PC-9 (cell line): ENCODE results near the gene MT1E. TPM values are rescaled to one million over a fixed set of nuclear protein-coding genes. Genes with fewer than 3 reads are reported as not detected.

ENCODE experiments used
- BruUV-seq: library from RNA; stranded (reverse); fragments of 400-500 nt; replicated peaks from 2 replicates; lab custom pipeline; 2021; lab: Mats Ljungman, UMichigan
- CTCF ChIA-PET: fragments of 300-600 bp; sonication (Branson Sonifier 250); formaldehyde crosslinking; loops from one replicate; lab custom pipeline; 2022; ENCODE audit warnings: antibody characterized with exemption; lab: Charles Lee
- POLR2A ChIA-PET: fragments of 300-600 bp; sonication (Branson Sonifier 250); formaldehyde crosslinking; loops from one replicate; lab custom pipeline; 2022; ENCODE audit warnings: antibody characterized with exemption; ENCODE audit not compliant: unreplicated experiment; lab: Charles Lee
- DNase-seq, 2 experiments: peaks; one replicate each; pipeline versions ENCODE4 v3.0.0 to v3.0.0-alpha.2; 2015 to 2022; ENCODE audit warnings: mixed read lengths in 1 of 2
- H2AFZ ChIP-seq: fragments of 200-600 bp; sonication (generic); 2 replicates; pipeline ENCODE4 v1.8.1; 2017; ENCODE audit warnings: antibody characterized with exemption
- H3F3A ChIP-seq: fragments of 200-600 bp; sonication (generic); 2 replicates; pipeline ENCODE4 v1.8.1; 2017; ENCODE audit warnings: antibody characterized with exemption, mild to moderate bottlenecking, low read depth; ENCODE audit not compliant: insufficient read depth
- H3K27ac ChIP-seq: fragments of 200-600 bp; sonication (generic); 2 replicates; pipeline ENCODE4 v1.6.1; 2016; ENCODE audit warnings: mixed run types
- H3K27me3 ChIP-seq: fragments of 200-600 bp; sonication (generic); 2 replicates; pipeline ENCODE4 v1.6.1; 2016; ENCODE audit warnings: low read depth, mixed run types; ENCODE audit not compliant: insufficient read depth
- H3K36me3 ChIP-seq: fragments of 200-600 bp; sonication (generic); 2 replicates; pipeline ENCODE4 v1.6.1; 2016; ENCODE audit warnings: low read depth, mixed run types
- H3K4me1 ChIP-seq: fragments of 200-600 bp; sonication (generic); replicated peaks from 2 replicates; pipeline ENCODE4 v1.6.1; 2016; ENCODE audit warnings: mixed run types; ENCODE audit not compliant: insufficient read depth
- H3K4me2 ChIP-seq: fragments of 200-600 bp; sonication (generic); 2 replicates; pipeline ENCODE4 v1.6.1; 2017; ENCODE audit warnings: mixed run types
- H3K4me3 ChIP-seq: fragments of 200-600 bp; sonication (generic); 2 replicates; pipeline ENCODE4 v1.6.1; 2016; ENCODE audit warnings: mixed run types
- H3K79me2 ChIP-seq: fragments of 200-600 bp; sonication (generic); 2 replicates; pipeline ENCODE4 v1.6.1; 2017; ENCODE audit warnings: low read depth, mixed run types
- H3K9me2 ChIP-seq: fragments of 200-600 bp; sonication (generic); 2 replicates; pipeline ENCODE4 v1.8.1; 2017; ENCODE audit warnings: mild to moderate bottlenecking; ENCODE audit not compliant: insufficient read depth
- H3K9me3 ChIP-seq: fragments of 200-600 bp; sonication (generic); 2 replicates; pipeline ENCODE4 v1.8.1; 2016; ENCODE audit warnings: low read depth; ENCODE audit not compliant: insufficient read depth
- H4K20me1 ChIP-seq: fragments of 200-600 bp; sonication (generic); 2 replicates; pipeline ENCODE4 v1.8.1; 2017; ENCODE audit not compliant: insufficient read depth
- EZH2 ChIP-seq: fragments of 200-600 bp; sonication (generic); IDR thresholded peaks from 2 replicates; pipeline ENCODE4 v1.8.0; 2017; ENCODE audit warnings: antibody characterized with exemption, low read depth
- intact Hi-C: fragments of 100-400 bp; cut with micrococcal nuclease; formaldehyde crosslinking; loops from one replicate; pipeline ENCODE4 v1.10.0; 2022; ENCODE audit not compliant: unreplicated experiment
- total RNA-seq: library from RNA; stranded (reverse); gene quantifications from 2 replicates; pipeline ENCODE4 v1.2.3, GENCODE V29; 2021
- TF ChIP-seq, protein P1 (sequence below): fragments of 200-600 bp; sonication (generic); conservative IDR thresholded peaks from 2 replicates; pipeline ENCODE4 v1.6.1; 2017; ENCODE audit warnings: mixed run types, antibody characterized with exemption, mild to moderate bottlenecking, moderate library complexity

MT1E gene
- total RNA-seq, 1 experiment from 2014 or later = 22.0 TPM

- H3K27ac ChIP-seq = no peak overlapping the region
- H3F3A ChIP-seq = peaks cover 36% of the 10 kb centered on the region; the same call in 1 of the 2 replicates
- peaks cover 30% of the 10 kb centered on the region for H3K4me1 ChIP-seq
- intact Hi-C loops = no loop called here
- CTCF ChIA-PET = no interaction called here
- no peak for DNase-seq
- no peaks in the 10 kb centered on the region for H3K79me2 ChIP-seq
- 0 out of 2 replicates have a peak, but pooled peaks cover 3% of the 10 kb centered on the region for H3K27me3 ChIP-seq
- no peaks in the 10 kb centered on the region for H3K9me2 ChIP-seq
- no peak overlapping the region for H2AFZ ChIP-seq
- POLR2A ChIA-PET = no interaction called here
- BruUV-seq = no TSS peak
- peaks cover 5% of the 10 kb centered on the region; the same call in 1 of the 2 replicates for H4K20me1 ChIP-seq
- H3K36me3 ChIP-seq = no peaks in the 10 kb centered on the region
- H3K4me2 ChIP-seq = no peak overlapping the region
- TF ChIP-seq, protein P1, sequence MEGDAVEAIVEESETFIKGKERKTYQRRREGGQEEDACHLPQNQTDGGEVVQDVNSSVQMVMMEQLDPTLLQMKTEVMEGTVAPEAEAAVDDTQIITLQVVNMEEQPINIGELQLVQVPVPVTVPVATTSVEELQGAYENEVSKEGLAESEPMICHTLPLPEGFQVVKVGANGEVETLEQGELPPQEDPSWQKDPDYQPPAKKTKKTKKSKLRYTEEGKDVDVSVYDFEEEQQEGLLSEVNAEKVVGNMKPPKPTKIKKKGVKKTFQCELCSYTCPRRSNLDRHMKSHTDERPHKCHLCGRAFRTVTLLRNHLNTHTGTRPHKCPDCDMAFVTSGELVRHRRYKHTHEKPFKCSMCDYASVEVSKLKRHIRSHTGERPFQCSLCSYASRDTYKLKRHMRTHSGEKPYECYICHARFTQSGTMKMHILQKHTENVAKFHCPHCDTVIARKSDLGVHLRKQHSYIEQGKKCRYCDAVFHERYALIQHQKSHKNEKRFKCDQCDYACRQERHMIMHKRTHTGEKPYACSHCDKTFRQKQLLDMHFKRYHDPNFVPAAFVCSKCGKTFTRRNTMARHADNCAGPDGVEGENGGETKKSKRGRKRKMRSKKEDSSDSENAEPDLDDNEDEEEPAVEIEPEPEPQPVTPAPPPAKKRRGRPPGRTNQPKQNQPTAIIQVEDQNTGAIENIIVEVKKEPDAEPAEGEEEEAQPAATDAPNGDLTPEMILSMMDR = no peak
- TF ChIP-seq EZH2 = no peak
- H3K9me3 ChIP-seq = no peaks in the 10 kb centered on the region
- H3K4me3 ChIP-seq = no peak overlapping the region
These were observed 27.0 kb downstream of the MT1E start for GRCh38 chr16:56652600-56652999.

- Histone ChIP-seq H3K27ac (no peak overlapping the region), H3K4me2 (no peak overlapping the region), H3K79me2 (no peaks in the 10 kb centered on the region), H3K9me2 (no peaks in the 10 kb centered on the region), H2AFZ (no peak overlapping the region), H3K9me3 (no peaks in the 10 kb centered on the region), H3K4me3 (no peak overlapping the region), H3K27me3 (peaks cover 8% of the 10 kb centered on the region; the same call in 1 of the 2 replicates), H4K20me1 (peaks cover 5% of the 10 kb centered on the region; the same call in 1 of the 2 replicates), H3K4me1 (peaks cover 34% of the 10 kb centered on the region), H3K36me3 (no peaks in the 10 kb centered on the region), H3F3A (peaks cover 36% of the 10 kb centered on the region; the same call in 1 of the 2 replicates)
- TF ChIP-seq, protein P1 = no peak
- TF ChIP-seq EZH2 = no peak
- POLR2A ChIA-PET = interaction anchor here (0.6 to 0.7 kb wide), 2 partner anchors 49 to 1007 kb away, joined by 3 to 11 read pairs; no protein-coding TSS in a partner anchor
- CTCF ChIA-PET = no interaction called here
- no peak for DNase-seq
- no TSS peak for BruUV-seq
- intact Hi-C loops = no loop called here
These were observed 27.6 kb downstream of the MT1E start for GRCh38 chr16:56653218-56653617.

- peak within 1 kb of the TSS; percentile 55 for H3K4me3 ChIP-seq
- peaks cover 22% of the 10 kb centered on the region; the same call in 1 of the 2 replicates for H3F3A ChIP-seq
- H3K9me3 ChIP-seq = no peaks in the 10 kb centered on the region
- intact Hi-C loops = loop anchor here (1.0 kb wide), 1 partner anchor 25 kb away; the partner anchor contains the start of gene MT1X
- no TSS peak for BruUV-seq
- H3K27me3 ChIP-seq = peaks cover 11% of the 10 kb centered on the region
- no peaks in the 10 kb centered on the region for H3K36me3 ChIP-seq
- ChIA-PET CTCF (interaction anchor here (0.6 to 0.7 kb wide), 2 partner anchors 54 to 70 kb away, joined by 3 read pairs; no protein-coding TSS in a partner anchor), POLR2A (interaction anchor here (0.5 to 0.8 kb wide), 5 partner anchors 49 to 751 kb away, joined by 3 to 9 read pairs (median 4); partner anchors contain the start of gene MT2A)
- peak within 1 kb of the TSS; percentile 82 for H3K4me2 ChIP-seq
- TF ChIP-seq, protein P1 = no peak
- H3K4me1 ChIP-seq = peaks cover 19% of the 10 kb centered on the region
- no peaks in the 10 kb centered on the region for H4K20me1 ChIP-seq
- H3K79me2 ChIP-seq = no peaks in the 10 kb centered on the region
- DNase-seq = peak; percentile 81 to 83
- no peak within 1 kb of the TSS for H3K27ac ChIP-seq
- peak within 1 kb of the TSS; percentile 82 for H2AFZ ChIP-seq
- H3K9me2 ChIP-seq = no peaks in the 10 kb centered on the region
These were observed 32.2 kb downstream of the MT1E start, which contains the start of gene MT1F for GRCh38 chr16:56657555-56658326. Gene MT1F (plus strand): TSS chr16:56657959. CDS start chr16:56658059, 100 bp downstream.
